Mononuclear cell (primary cell): ENCODE results near the gene ACAD9. TPM values are rescaled to one million over a fixed set of nuclear protein-coding genes. Genes with fewer than 3 reads are reported as not detected.
"Not testable (repeated sequence)": the region's sequence is repeated elsewhere in the genome, so short reads cannot be mapped to it uniquely, and the experiment has no call there.

Source experiments
- H3K27me3 ChIP-seq: 2 replicates; pipeline ENCODE4 v1.6.0; 2011; ENCODE audit warnings: low read length, control low read depth; ENCODE audit not compliant: insufficient read depth
- H3K4me1 ChIP-seq: 2 replicates; pipeline ENCODE4 v1.5.1; 2011; ENCODE audit warnings: mild to moderate bottlenecking, low read length, control low read depth; ENCODE audit not compliant: insufficient read depth
- H3K4me3 ChIP-seq: 2 replicates; pipeline ENCODE4 v1.5.1; 2011; ENCODE audit warnings: mild to moderate bottlenecking, low read length, moderate library complexity
- H3K9me3 ChIP-seq: 2 replicates; pipeline ENCODE4 v1.5.1; 2011; ENCODE audit warnings: low read depth, mild to moderate bottlenecking, control low read depth, low read length
- total RNA-seq: library from RNA; depleted of rRNA; stranded (reverse); fragments of >200 nt; gene quantifications from one replicate; pipeline ENCODE4 v1.2.3, GENCODE V29; 2012

ACAD9 gene
- total RNA-seq, 1 donor = 23.0 TPM

DNA sequence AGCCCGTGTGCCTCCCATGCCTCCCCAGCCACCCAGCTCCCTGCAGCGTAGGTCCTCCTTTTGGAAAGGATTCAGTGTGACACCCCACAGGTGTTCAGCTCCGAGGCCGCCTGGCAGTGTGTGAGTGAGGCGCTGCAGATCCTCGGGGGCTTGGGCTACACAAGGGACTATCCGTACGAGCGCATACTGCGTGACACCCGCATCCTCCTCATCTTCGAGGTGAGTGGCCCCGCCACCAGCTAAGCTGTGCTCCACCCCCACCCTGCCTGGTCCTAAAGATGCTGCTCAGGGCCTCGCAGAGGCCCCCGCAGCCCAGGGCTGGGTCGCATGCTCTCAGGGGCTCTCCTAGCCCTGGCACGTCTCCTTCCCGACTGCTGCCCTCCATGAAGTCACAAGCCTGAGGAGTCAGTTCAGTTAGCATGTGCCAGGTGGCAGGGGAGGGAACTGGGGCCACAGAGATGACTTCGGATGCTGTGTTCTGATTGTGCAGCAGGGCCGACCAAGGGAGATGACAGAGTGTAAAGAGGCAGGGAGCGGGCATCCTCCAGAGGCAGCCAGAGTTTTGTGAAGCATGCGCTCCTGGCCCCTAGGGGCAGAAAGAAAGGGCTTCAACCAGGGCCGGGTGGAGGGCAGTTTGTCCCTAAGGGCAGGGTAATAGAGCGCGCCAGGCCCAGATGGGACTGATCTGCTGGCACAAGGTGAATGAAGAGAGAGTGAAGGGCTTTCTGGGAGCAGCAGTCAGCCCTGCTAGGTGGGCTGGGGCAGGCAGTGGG is 26.8 kb downstream of the ACAD9 start:
- Histone ChIP-seq H3K4me3 (no peak overlapping the region), H3K4me1 (no peaks in the 10 kb centered on the region), H3K9me3 (no peaks in the 10 kb centered on the region), H3K27me3 (no peaks in the 10 kb centered on the region)

DNA sequence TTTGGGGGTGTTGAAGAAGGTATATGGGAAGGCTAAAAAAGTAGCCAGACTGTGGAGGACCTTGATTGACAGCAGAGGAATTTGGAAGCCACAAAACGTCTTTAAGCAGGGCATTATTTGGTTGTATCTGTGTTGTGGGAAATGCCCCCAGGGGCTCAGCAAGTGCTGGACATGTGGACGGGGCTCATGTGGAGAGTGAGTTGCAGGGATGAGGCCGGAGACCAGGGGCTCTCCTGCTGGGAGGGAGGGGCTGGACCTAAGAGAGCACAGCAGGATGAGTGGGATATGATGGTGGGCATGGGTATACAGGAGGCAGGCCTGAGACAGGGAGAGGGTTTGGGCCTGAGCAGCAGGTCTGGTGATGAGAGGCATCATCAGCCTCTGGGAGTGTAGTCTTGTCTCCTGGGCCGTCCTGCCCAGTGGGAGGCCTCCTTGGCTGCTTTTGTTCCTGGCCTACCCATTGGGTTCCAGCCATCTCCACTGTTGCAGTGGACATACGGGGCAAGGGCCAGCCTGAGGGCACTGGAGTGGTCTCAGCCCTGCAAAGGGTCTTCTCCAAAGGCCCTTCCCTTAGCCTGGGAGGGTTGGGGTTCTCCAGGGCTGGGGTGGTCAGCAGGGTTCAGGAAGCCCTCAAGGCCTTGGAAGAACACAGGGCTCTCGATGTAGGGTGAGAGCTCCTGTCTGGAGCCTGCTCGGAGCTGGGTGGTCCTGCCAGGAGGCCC is 27.5 kb downstream of the ACAD9 start:
- H3K9me3 ChIP-seq = no peaks in the 10 kb centered on the region
- no peaks in the 10 kb centered on the region for H3K4me1 ChIP-seq
- no peaks in the 10 kb centered on the region for H3K27me3 ChIP-seq
- no peak overlapping the region for H3K4me3 ChIP-seq

DNA sequence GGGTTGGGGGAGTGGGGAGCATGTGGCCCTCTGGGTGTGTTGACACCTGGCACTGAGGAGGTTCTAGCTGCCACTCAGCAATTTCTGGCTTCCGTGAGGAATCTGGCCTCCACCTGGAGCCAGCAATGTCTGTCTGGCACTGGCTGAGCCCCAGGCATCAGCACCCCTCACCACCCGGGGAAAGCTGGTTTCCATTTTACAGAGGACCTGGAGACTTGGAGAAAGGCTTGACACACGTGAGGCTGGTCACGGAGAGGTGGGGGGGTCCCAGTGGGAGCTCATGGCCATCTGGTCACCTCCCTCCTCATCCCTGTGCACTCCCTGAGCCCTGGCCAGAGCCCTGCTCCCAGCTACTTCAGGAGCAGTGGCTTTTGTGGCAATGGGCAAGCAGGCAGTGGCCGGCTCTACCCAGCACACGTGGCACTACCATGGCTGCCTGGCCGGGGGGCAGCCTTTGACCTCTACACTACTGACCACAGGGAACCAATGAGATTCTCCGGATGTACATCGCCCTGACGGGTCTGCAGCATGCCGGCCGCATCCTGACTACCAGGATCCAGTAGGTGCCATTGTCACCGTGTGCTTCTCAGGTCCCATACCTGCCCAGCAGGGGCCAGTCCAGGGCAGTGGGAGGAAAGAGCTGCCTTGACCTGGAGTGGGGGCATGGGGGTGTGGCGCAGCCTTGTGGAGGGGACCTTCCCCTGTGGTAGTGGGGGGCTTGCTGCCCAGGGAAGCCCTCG is 28.5 kb downstream of the ACAD9 start:
- Histone ChIP-seq H3K4me1 (no peaks in the 10 kb centered on the region), H3K4me3 (no peak overlapping the region), H3K27me3 (no peaks in the 10 kb centered on the region)

DNA sequence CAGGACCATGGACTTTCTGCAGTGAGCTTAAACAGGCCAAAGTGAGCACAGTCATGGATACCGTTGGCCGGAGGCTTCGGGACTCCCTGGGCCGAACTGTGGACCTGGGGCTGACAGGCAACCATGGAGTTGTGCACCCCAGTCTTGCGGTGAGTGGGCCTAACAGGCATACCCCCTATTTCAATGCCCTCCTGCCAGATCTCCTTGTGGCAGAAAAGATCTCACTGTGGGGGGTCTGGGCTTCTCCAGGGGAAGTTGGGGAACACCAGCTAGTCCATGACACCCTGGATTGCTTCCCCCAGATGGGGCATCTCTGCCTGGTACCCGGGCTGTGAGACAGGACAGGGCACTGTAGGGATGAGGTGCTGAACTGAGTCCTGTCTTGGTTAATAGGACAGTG is 29.5 kb downstream of the ACAD9 start:
- no peaks in the 10 kb centered on the region for H3K9me3 ChIP-seq
- no peak overlapping the region for H3K4me3 ChIP-seq
- H3K4me1 ChIP-seq = no peaks in the 10 kb centered on the region
- no peaks in the 10 kb centered on the region for H3K27me3 ChIP-seq

More for the DNA sequence above, 28.5 kb downstream of the ACAD9 start:
- H3K9me3 ChIP-seq = no peaks in the 10 kb centered on the region

DNA sequence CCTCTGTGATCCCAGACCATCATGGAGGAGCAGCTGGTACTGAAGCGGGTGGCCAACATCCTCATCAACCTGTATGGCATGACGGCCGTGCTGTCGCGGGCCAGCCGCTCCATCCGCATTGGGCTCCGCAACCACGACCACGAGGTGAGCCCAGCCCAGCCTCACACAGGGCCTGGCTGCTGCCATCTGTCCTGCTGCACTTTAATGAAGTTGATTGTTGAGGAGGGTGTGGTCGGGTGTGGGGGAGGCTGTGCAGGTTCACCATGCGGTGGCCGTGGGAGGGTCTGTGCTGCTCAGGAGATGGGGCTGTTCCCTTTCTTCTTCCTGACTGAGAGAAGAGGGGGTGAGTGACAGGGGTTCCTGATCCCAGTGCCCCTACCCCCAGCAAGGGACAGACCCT is 30.6 kb downstream of the ACAD9 start:
- Histone ChIP-seq H3K27me3 (no peaks in the 10 kb centered on the region), H3K9me3 (no peaks in the 10 kb centered on the region), H3K4me1 (no peaks in the 10 kb centered on the region), H3K4me3 (no peak overlapping the region)

DNA sequence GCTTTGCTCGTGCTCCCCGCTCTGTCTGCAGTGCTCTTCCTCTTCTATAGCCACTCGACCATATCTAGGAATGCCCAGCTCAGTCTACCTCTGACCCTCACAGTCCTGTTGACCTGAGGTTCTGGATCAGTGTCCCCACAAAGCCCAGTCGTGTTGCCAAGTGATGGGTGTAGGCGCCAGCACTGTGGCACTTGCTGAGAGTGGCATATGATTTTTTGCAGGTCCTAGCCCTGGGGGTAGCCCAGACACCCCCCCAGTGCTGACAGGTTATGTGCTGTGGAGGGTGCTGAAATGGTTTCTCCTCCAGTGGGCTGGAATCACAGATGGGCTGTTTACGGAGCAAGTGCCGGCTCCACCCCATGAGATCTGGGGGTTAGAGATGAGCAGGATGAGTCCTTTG is 32.5 kb downstream of the ACAD9 start:
- Histone ChIP-seq H3K27me3 (no peaks in the 10 kb centered on the region), H3K4me3 (no peak overlapping the region), H3K9me3 (no peaks in the 10 kb centered on the region), H3K4me1 (no peaks in the 10 kb centered on the region)

DNA sequence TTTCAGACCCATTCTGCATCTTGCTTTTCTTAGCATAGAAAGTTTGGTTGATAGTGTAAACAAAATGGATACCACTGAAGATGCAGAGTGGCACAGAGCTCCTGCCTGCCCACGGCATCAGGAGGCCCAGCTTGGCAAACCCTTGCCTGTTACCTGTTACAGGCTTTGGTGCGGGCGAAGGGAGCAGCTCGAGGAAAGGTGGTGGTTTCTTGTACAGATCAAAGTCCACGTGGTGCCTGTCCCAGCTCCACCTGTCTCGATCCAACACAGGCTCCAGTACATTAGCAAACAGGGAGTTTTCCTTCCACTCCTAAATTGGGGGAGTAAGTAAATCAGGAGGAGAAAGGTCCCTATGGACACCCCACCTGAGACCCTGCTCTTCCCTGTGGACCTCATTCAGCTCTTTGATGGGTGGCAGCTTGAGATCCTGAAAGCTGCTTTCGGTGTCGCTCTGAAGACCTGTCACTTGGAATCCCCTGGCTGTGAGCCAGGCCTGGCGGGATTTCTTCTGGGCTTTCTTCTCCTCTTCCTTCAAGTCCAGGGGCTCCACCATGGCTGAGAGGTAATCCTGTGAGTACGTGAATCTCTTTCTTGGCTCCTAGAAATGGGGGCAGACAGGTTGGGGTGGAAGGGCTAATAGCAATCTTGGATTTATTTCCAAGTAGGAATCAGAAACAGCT is 35.7 kb downstream of the ACAD9 start:
- Histone ChIP-seq H3K4me3 (no peak overlapping the region), H3K4me1 (no peaks in the 10 kb centered on the region), H3K9me3 (no peaks in the 10 kb centered on the region), H3K27me3 (no peaks in the 10 kb centered on the region)

DNA sequence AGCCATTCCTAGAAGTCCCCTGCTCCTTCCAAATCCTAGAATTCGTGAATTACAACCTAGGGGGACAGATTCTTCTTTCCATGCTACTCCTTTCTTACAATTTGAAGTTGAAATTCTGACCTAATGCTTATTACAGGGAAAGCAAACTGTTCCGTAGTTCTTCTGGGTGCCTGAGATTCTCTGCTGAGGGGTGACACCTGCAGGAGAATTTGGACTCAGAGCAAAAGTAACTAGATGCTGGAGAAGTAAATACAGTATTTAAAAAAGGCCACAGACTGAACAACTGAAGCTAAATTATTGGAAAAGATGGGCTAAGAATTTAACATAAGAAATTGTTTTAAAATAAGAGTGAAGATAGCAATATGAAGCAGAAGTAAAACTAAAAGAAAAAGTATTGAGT is 37.9 kb downstream of the ACAD9 start:
- no peaks in the 10 kb centered on the region for H3K9me3 ChIP-seq
- H3K4me3 ChIP-seq = no peak overlapping the region
- no peaks in the 10 kb centered on the region for H3K4me1 ChIP-seq
- no peaks in the 10 kb centered on the region for H3K27me3 ChIP-seq

DNA sequence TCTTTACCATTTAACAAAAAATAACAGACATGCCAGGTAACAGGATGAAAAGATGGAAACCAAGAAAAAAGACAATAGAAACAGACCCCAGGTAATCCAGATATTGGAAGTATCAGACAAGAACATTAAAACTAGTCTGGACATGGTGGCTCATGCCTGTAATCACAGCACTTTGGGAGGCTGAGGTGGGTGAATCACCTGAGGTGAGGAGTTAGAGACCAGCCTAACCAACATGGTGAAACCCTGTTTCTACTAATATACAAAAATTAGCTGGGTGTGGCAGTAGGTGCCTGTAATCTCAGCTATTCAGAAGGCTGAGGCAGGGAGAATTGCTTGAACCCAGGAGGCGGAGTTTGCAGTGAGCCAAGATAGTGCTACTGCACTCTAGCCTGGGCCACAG is 40.6 kb downstream of the ACAD9 start:
- no peaks in the 10 kb centered on the region for H3K9me3 ChIP-seq
- no peak overlapping the region for H3K4me3 ChIP-seq
- H3K27me3 ChIP-seq = no peaks in the 10 kb centered on the region
- peaks cover 15% of the 10 kb centered on the region for H3K4me1 ChIP-seq

DNA sequence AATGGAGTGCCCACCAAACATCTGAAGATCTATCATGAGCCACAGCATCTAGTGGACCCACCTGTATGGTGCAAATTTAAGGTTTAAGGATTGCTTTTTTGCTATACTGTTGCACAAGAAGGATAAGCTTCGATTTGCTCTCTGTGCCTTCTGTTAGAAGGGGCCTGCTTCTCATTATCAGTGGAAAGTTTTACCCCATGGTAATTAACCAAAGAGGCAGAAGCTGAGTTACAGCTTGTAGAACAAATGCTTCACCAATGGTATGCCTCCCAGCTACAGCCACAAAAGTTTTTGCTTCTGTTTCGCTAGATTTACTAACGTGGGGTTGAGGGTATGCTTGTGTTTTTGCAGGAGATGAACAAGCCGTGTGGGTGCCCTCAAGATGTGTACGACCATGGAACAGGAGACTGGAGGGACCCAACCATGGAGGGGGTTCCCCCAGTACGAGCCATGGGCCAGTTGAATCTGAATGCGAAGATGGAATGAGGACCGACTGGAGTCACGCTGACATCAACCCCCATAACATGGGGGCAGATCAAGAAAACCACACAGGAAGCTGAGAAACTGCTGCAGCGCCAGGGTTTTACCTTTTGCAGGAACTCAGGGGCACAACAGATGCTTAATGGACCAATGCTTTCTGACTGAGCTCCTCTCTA is 43.5 kb downstream of the ACAD9 start:
- H3K9me3 ChIP-seq = no peaks in the 10 kb centered on the region
- H3K27me3 ChIP-seq = no peaks in the 10 kb centered on the region
- peaks cover 15% of the 10 kb centered on the region for H3K4me1 ChIP-seq
- H3K4me3 ChIP-seq = no peak overlapping the region

DNA sequence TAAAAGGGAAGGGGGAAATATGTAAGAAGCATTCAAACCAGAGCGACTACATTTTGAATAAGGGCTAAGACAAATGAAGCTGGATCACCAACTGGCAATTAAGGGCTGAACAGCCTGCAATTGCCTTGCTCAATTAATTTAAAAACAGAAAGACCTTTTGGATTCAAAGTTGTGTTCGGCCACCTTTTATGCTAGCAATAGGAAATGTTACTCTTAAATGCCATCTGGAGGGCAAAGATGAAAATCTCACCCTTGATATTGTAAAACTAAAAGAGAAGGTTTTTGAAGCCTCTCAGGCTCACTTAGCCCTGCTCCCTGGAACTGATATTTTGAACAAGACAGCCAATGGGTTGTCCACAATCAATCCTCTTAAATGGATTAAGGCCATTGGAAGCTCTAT is 44.2 kb downstream of the ACAD9 start:
- no peak overlapping the region for H3K4me3 ChIP-seq
- peaks cover 15% of the 10 kb centered on the region for H3K4me1 ChIP-seq
- no peaks in the 10 kb centered on the region for H3K27me3 ChIP-seq
- H3K9me3 ChIP-seq = no peaks in the 10 kb centered on the region

DNA sequence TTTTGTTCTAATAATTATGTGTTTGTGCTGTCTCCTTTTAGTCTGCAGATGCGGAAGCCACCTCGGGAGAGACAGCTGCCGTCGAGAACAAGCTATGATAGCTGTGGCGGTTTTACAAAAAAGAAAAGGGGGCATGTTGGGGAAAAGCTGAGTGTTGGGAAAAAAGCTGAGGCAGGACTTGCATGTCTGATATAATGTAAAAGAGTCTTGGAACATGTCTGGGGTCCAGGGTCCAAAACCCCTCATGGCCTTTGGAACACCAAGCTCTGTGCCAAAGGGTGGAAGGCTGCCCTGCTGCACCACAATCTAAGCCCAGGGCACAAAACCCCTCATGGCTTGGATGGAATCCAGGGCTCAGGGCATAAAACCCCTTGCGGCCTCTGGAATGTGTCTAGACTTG is 44.6 kb downstream of the ACAD9 start:
- not testable (repeated sequence) for H3K9me3 ChIP-seq, H3K27me3 ChIP-seq, H3K4me3 ChIP-seq
- peaks cover 15% of the 10 kb centered on the region for H3K4me1 ChIP-seq

DNA sequence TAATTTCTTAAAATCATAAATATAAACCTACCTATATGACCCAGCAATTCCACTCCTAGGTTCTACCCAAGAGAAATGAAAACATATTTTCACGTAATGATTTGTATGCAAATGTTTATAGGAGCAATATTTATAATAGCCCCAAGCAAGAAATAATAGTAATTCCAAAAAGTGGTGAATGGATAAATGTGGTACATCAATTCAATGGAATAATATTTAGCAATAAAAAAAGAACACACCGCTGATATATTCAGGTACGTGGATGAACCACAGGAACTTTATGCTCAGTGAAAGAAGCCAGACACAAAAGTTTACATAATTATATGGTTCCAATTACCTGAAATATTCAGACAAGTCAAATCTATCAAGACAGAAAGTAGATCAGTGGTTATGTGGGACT is 49.9 kb downstream of the ACAD9 start:
- H3K27me3 ChIP-seq = no peaks in the 10 kb centered on the region
- H3K4me3 ChIP-seq = no peak overlapping the region
- H3K9me3 ChIP-seq = no peaks in the 10 kb centered on the region
- H3K4me1 ChIP-seq = no peaks in the 10 kb centered on the region

DNA sequence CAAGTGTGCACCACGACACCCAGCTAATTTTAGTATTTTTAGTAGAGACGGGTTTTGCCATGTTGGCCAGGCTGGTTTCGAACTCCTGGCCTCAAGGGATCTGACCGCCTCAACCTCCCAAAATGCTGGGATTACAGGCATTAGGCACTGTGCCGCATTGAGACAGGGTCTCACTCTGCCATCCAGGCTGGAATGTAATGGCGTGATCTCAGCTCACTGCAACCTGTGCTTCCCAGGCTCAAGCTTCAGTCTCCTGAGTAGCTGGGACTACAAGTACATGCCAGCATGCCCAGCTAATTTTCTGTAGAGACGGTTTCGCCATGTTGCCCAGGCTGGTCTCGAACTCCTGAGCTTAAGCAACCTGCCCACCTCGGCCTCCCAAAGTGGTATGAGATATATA is 51.6 kb downstream of the ACAD9 start:
- Histone ChIP-seq H3K27me3 (no peaks in the 10 kb centered on the region), H3K4me3 (no peak overlapping the region), H3K4me1 (no peaks in the 10 kb centered on the region), H3K9me3 (no peaks in the 10 kb centered on the region)
